ENCODE measurements around the gene HDAC7. TPM values are rescaled to one million over a fixed set of nuclear protein-coding genes. Genes with fewer than 3 reads are reported as not detected.
A peak's percentile ranks its signal among the peaks of the same experiment; 100 is the strongest.

HDAC7 gene
- polyA plus RNA-seq, 5 donors = 66.6 to 97.5 (median 85.7) TPM

GRCh38 chr12:47781479-47782371 is 38.0 kb downstream of the HDAC7 start:
- no peak for DNase-seq

DNA sequence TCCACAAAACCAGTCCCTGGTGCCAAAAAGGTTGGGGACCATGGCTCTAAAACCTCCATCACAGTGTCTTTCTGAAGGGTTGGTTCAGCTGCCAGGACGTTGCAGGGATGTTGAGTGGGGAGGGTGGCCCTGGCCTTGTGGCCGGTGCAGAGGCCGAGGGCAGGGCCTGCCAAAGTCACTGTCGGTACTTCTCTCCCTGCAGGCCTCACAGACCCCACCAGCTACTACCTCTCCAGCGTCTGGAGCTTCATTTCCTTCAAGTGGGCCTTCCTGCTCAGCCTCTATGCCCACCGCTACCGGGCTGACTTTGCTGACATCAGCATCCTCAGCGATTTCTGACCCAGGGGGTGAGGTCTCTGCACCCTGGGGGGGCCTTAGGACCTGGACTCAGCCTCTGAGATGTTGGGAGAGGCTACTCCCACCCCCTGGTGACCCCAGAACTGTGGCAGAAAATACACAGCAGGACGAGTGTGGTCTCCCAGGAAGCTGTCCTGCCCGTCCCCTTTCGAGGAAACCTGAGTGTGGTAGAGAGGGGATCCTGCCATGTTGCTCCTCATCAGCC is 39.7 kb downstream of the HDAC7 start:
- DNase-seq = no peak

- peak; percentile 72 to 85 for DNase-seq
Measured at GRCh38 chr12:47779301-47779942, 40.3 kb downstream of the HDAC7 start.

DNA sequence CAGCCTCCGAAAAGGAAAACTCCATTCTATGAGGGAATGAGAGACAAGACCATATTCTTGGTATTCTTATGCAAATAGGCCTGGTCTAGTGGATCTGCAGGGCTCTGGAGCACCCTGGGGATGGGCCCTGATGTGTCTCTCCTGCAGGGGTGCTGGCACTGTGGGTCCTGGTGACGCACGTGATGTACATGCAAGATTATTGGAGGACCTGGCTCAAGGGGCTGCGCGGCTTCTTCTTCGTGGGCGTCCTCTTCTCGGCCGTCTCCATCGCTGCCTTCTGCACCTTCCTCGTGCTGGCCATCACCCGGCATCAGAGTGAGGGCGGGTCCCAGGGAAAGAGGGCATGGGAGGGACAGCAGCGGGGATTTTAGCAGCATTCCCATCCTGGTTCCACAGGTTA is 40.8 kb downstream of the HDAC7 start:
- no peak for DNase-seq

DNA sequence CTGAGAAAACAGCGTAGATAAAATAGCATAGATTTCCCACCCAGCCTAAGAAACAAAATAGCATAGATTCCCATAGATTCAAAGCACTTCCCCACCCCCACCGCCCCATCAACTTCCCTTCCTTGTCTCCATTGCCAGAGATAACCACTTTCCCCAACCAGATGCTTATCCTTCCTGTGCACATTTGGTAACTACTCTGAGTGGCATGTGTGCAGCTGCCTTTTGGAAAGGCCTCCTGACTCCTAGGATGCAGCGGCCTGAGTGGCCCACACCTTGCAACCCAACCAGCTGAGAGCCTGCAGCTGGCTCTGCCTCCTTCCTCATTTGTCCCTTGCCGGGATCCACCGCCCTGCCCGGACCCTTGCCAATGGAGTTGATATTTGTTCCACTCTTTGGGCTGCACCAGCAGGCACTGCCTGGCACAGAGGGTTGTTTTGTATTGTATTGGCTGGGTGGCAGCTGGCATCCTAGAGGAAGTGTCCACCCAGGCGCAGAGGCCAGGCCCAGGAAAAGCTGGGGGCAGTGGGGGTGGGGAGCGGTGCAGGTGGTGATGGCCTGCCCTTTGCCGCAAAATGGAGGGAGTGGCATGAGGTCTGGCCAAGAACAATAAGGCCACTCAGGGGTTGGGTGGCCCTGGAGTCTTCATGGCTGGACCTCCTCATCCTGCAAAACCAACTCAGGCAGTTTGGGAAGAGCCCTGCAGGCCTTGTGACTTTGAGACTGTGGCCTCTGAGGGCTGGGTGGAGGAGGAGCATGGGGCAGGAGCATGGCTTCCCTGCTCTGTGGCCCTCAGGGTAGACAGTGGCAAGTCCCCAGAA is 41.8 kb downstream of the HDAC7 start:
- no peak for DNase-seq

DNA sequence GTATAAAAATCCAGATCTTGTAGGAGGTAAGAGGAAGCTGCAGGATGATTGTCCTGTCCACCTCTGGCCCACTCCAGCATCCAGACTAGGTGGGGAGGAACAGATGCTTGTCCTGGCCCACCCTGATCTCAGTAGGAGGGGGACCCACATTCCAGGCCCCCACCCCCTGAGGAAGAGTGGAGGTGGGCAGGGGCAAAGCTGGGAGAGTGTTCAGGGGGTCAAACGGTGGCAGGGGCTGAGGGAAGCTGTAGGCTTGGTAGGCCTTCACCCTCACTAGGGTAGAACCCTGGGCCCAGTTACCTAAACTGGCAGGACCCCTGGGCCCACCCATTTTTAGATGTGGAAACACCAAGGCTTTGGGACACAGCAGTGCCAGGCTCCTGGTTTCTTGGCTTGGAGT is 42.6 kb downstream of the HDAC7 start:
- DNase-seq = no peak

DNA sequence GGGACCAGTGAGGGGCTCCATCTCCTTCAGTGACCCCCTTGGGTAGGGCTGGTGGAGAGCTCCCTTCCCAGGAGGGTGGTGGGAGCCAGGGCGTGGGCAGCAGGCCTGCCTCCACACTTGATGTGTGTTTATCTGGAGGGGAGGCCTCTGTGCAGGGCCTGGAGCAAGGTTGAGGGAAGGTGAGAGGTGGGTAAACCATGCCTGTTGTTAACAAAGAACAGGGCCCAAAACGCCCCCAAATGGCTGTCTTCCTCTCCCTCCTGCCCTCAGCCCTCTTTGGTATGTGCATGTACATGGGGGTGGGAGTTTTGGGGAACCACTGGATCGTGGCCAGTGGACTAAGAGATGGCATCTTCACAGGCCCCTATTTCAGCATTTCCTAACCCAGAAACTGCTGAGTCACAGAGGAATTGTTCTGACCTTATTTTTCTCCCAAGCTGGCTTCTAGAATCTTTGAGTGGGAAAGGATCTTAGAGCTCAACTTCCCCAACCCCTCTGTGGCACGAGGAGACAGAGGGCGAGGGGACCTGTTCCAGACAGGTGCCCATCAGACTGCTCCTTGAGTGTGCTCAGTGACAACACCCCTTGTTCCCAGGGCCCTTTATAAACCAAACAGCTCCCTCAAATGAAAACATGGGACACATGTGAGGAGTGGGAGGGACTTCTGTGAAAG is 43.1 kb downstream of the HDAC7 start:
- no peak for DNase-seq

GRCh38 chr12:47775100-47775911 is 44.4 kb downstream of the HDAC7 start:
- no peak for DNase-seq

DNA sequence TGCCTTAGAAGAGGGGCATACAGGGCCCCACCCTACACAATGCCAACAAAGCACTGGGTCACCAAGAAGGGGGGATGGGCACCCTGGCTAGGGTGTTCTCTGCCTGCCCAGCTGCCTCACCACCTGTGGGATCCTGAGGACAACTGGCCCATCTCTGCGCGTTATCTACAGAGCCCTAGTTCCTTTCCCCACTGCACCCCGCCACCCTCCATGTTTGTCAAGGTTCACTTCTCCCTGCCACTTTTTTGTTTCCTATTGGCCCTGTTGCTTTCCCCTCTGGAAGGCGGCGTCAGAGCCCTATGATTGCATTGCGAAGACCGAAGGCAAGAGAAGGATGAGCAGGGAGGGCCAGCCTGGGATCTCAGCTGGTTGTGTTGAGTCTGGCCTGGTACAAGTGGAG is 45.0 kb downstream of the HDAC7 start:
- DNase-seq = no peak

DNA sequence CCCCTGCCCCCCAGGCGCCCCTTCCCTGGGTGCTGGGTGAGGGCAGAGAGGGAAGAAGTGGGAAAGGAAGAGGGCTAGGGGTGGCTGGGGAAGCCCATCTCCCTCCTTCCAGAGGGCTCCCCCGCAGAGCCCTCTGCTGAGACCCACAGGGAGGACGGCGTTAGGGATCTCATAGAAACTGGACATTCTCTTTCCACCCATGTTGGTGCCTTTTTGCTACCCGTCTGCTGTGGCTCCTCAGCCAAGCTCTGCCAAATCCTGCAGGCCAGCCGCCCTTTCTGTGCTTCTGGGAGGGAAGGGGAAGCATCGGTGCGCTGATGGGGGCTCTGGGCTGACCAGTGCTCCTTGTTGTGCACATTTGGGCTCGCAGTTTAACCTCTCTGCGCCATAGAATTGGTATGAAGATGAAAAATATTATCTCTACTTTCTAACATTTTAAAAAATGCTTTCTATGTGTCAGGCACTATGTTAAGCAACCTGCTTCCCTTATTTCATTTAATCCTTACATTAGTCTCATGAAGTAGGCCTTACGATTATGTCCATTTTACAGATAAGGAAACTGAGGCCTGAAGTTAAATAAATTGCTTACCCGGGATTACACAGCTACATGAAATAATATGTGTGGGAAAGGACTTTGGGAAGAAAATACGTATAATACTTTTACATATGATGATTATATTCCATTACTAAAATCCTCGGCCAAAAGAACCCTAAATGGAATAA is 45.7 kb downstream of the HDAC7 start:
- no peak for DNase-seq

- no peak for DNase-seq
Measured at GRCh38 chr12:47773062-47773857, 46.4 kb downstream of the HDAC7 start, which contains the start of gene SLC48A1. TSS of gene SLC48A1 (plus strand) at chr12:47773238. CDS start at chr12:47773305, 67 bp downstream.

DNA sequence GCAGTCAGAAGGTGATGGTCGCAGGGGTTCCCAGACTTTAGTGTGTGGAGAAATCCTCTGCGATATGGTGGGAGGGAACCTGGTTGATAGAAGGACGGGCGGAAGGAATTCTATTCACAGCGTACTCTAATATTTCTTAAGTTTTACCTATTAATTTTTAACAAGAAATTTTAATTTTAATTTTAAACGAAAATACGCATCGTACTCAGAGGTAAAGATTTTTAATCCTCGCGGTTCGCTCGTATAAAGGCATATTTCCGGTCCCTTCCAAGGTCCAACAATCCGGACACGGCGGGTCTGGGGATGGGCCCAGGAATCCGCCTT is 47.0 kb downstream of the HDAC7 start:
- no peak for DNase-seq

GRCh38 chr12:47772094-47772660 is 47.5 kb downstream of the HDAC7 start:
- DNase-seq = no peak

DNA sequence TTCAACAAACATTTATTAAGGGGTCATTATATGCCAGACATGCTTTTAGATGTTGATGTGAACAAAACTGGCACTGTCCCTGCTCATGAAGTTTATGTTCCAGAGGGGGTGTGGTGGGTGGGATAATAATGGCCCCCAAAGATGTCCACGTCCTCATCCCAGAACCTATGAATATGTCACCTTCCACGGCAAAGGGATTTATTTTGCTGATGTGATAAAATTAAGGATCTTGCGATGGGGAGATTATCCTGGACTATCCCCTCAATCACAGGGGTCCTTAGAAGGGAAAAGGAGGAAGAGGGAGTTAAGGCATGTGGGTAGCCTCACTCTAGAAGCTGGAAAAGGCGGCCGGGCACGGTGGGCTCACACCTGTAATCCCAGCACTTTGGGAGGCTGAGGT is 48.4 kb downstream of the HDAC7 start:
- no peak for DNase-seq

DNA sequence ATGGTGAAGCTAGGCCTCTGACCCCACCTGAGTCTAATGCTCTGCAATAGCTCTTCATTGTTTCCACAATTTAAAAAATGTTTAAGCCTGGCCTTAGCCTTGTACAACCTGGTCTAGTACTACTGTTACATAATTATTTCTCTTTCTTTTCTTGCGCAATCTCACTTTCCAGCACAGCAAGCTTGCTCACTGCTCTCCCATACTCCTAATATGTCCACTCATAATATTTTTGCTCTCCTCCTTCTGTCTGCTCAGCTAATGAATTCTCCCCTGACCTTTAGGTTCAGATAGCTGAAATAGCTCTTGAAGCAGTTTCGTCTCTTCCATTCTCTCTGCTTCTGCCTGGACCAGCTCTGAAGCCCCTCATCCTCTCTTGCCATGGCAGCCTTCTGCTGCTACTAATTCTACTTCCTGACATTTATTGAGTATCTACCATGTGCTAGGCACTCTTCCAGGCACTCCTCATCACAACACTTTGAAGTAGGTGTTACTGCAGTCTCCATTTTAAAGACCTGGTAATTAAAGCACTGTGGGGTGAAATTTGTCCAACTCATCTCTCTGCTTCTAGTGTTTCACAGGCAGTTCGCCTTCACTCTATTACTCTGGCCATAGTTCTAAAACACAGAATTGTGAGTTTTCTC is 49.5 kb downstream of the HDAC7 start:
- no peak for DNase-seq

GRCh38 chr12:47769234-47770085 is 50.2 kb downstream of the HDAC7 start:
- no peak for DNase-seq

DNA sequence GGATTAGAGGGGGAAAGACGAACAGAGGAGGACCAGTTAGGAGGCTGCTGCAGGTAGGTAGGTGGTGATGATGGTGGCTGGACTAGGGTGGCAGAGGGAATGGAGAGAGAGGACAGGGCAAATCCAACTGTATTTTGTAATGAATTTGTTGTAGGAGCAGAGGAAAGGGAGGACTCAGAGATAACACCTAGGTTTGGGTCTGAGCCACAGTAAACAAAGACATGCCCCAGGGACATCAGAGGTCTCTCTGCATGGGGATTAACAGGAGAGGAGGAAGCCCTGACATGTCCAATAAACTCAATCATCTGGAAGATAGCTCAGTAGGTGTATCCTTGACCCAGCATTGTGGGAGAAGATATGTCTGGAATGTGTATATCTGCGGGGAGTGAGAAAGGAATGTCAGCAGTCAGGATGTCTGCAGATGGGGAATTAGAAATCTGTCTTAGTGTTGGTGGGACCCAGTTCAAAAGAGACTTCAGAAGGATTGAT is 51.3 kb downstream of the HDAC7 start:
- DNase-seq = no peak

Data from right lung (tissue), 5 donors.